ENCODE data around the gene CFAP73. TPM values are rescaled to one million over a fixed set of nuclear protein-coding genes. Genes with fewer than 3 reads are reported as not detected.

Gene CFAP73
- not detected for total RNA-seq

DNA sequence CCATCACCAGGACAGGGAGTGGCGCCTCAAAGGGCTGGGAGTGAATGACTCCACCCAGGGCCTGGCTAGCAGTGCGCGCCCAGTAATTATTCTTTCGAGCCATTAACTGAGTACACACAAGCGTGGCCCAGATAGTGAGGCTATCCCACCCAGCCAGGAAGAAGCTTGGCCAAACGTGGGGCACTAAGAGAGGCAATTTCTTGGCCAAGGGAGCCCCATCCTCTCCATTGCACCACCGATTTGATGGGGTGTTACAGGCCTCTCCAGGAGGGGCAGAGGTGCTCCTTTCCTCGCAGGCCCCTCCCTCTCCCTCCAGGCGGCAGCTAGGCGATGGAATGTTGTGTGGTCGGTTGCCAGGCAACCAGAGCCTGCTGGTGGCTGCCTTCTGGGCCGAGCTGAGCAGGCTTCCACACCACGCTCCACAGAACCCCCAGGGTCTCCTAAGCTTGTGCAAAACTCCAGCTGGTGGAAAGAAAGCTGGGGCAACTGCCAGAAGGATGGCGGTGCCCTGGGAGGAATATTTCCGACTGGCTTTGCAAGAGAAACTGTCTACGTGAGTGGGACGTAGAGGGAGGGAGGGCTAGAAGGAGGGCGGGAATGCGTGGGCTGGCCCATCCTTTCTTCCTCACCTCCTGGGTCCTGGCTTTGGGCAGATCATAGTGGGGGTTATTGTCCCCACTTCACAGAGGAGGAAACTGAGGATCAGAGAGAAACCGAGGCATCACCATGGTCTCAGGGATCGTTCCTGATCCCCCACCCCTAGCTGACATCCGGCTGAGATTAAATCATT is at the start of gene CFAP73:
Gene CFAP73 (plus strand): TSS at position 364 of the 790 bp plus-strand sequence. CDS start 134 bp downstream, at position 498.
- no peak for ATAC-seq
- Histone ChIP-seq H3K4me3 (no peak within 1 kb of the TSS), H3K27me3 (peaks cover 37 to 55% (median 43%) of the 10 kb centered on the region in 3 donors), H3K36me3 (no peaks in the 10 kb centered on the region), H3K4me1 (no peaks in the 10 kb centered on the region), H3K27ac (no peak within 1 kb of the TSS), H3K9me3 (no peaks in the 10 kb centered on the region)
- intact Hi-C loops (cut with DNase I; ENCODE audit: low total_unique reads): no loop called here
- no peak for DNase-seq
- TF ChIP-seq, protein P1, sequence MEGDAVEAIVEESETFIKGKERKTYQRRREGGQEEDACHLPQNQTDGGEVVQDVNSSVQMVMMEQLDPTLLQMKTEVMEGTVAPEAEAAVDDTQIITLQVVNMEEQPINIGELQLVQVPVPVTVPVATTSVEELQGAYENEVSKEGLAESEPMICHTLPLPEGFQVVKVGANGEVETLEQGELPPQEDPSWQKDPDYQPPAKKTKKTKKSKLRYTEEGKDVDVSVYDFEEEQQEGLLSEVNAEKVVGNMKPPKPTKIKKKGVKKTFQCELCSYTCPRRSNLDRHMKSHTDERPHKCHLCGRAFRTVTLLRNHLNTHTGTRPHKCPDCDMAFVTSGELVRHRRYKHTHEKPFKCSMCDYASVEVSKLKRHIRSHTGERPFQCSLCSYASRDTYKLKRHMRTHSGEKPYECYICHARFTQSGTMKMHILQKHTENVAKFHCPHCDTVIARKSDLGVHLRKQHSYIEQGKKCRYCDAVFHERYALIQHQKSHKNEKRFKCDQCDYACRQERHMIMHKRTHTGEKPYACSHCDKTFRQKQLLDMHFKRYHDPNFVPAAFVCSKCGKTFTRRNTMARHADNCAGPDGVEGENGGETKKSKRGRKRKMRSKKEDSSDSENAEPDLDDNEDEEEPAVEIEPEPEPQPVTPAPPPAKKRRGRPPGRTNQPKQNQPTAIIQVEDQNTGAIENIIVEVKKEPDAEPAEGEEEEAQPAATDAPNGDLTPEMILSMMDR (IDR thresholded peaks at IDR 0.05 in 4 of 5, conservative IDR thresholded peaks at IDR 0.05 in 1 of 5): no peak
- no peak for TF ChIP-seq POLR2A (IDR thresholded peaks at IDR 0.05)
- in situ Hi-C loops (cut with MboI; ENCODE audit: low sequenced_read_pairs in 4 of 4): loop anchor here in 1 of 4 donors (5.0 kb wide), 1 partner anchor 102 kb away; no protein-coding TSS in a partner anchor

DNA sequence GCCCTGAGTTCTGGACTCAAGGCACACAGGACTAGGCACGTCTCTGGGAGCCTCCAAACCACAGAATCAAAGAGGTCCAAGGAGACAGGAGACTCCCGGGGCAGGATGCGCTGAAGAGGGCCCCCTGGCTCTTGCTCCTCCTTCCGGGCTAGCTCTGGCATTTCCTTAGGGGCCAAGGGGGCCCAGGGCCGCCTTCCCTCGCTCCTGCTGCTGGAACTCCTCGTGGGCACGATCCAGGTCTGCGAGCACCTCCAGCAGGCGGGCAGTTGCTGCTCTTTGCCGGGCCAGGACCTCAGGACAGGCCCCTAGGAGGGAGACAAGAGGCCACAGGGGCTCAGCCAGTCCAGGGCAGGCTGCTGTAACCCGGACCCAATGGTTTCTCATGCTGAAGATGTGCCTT is 49.8 kb upstream of the CFAP73 start:
- ATAC-seq: no peak
- H3K4me3 ChIP-seq: no peak overlapping the region
- H3K27me3 ChIP-seq: peaks cover 7 to 15% (median 14%) of the 10 kb centered on the region in 3 donors
- intact Hi-C loops (cut with DNase I; ENCODE audit: low total_unique reads): loop anchor here (2.0 kb wide), 1 partner anchor 51 kb away; no protein-coding TSS in a partner anchor
- H3K4me1 ChIP-seq: no peaks in the 10 kb centered on the region
- TF ChIP-seq, protein P1 (IDR thresholded peaks at IDR 0.05 in 4 of 5, conservative IDR thresholded peaks at IDR 0.05 in 1 of 5): no peak
- no peak for TF ChIP-seq POLR2A (IDR thresholded peaks at IDR 0.05)
- DNase-seq: no peak
- no peaks in the 10 kb centered on the region for H3K36me3 ChIP-seq
- no peaks in the 10 kb centered on the region for H3K9me3 ChIP-seq
- no peak overlapping the region for H3K27ac ChIP-seq
- in situ Hi-C loops (cut with MboI; ENCODE audit: low sequenced_read_pairs in 4 of 4): loop anchor here in 1 of 4 donors (5.0 kb wide), 1 partner anchor 52 kb away; no protein-coding TSS in a partner anchor

DNA sequence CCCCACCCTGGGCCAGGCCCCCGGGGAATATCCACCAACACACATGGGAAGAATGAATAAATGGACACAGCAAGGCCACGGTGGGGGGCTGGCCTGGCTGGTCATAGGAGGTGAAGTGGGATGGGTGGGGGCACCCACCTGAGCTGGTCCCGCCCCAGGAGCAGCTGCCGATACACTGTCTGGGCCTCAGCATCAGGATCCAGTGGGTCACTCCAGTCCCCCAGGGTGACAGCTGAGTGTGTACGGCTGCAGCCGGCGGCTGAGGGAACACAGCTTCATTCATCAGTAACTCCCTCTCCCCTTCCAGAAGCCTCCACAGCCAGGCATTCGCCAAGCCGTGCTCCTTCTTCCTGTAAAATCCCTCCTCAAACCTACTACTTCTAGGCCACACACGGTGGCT is 47.8 kb upstream of the CFAP73 start:
- no peak overlapping the region for H3K4me3 ChIP-seq
- DNase-seq (no peak), ATAC-seq (no peak)
- H3K9me3 ChIP-seq: no peaks in the 10 kb centered on the region
- in situ Hi-C loops (cut with MboI; ENCODE audit: low sequenced_read_pairs in 4 of 4) (no loop called here), intact Hi-C loops (cut with DNase I; ENCODE audit: low total_unique reads) (no loop called here)
- TF ChIP-seq, protein P1 (IDR thresholded peaks at IDR 0.05 in 4 of 5, conservative IDR thresholded peaks at IDR 0.05 in 1 of 5): no peak
- no peak for TF ChIP-seq POLR2A (IDR thresholded peaks at IDR 0.05)
- no peaks in the 10 kb centered on the region for H3K36me3 ChIP-seq
- peaks cover 7 to 17% (median 15%) of the 10 kb centered on the region in 3 donors for H3K27me3 ChIP-seq
- H3K4me1 ChIP-seq: no peaks in the 10 kb centered on the region
- no peak overlapping the region for H3K27ac ChIP-seq

DNA sequence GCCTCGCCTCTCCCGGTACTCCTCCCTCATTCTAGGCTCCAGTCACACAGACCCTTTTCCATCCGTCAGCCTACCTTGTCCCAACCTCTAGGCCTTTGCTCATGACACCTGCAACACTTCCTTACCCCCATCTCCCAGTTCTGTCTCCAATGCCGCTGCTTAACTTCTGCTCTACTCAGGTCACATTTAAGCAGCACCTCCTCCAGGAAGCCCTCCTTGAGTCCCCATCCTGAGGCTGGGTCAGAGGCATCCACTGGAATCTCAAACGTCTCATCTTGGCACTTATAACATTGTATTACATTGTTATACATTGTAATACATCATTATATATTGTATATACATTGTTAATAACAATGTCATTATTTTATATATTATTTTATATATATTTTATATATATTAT is 46.7 kb upstream of the CFAP73 start:
- TF ChIP-seq POLR2A (IDR thresholded peaks at IDR 0.05): no peak
- TF ChIP-seq, protein P1 (IDR thresholded peaks at IDR 0.05 in 4 of 5, conservative IDR thresholded peaks at IDR 0.05 in 1 of 5): no peak
- intact Hi-C loops (cut with DNase I; ENCODE audit: low total_unique reads) (no loop called here), in situ Hi-C loops (cut with MboI; ENCODE audit: low sequenced_read_pairs in 4 of 4) (no loop called here)
- H3K4me3 ChIP-seq: no peak overlapping the region
- H3K27me3 ChIP-seq: peaks cover 7 to 17% (median 15%) of the 10 kb centered on the region in 3 donors
- H3K9me3 ChIP-seq: no peaks in the 10 kb centered on the region
- no peak for DNase-seq
- ATAC-seq: no peak
- H3K4me1 ChIP-seq: no peaks in the 10 kb centered on the region
- no peaks in the 10 kb centered on the region for H3K36me3 ChIP-seq
- H3K27ac ChIP-seq: no peak overlapping the region
